ENCODE measurements around the gene DCBLD1. TPM values are rescaled to one million over a fixed set of nuclear protein-coding genes. Genes with fewer than 3 reads are reported as not detected.
"Not testable (repeated sequence)": the region's sequence is repeated elsewhere in the genome, so short reads cannot be mapped to it uniquely, and the experiment has no call there.

Gene DCBLD1
- total and polyA plus RNA-seq, 2 experiments from 2014 or later: 3.5 to 16.5 TPM

- H3K9me3 ChIP-seq (ENCODE audit: low read depth): no peaks in the 10 kb centered on the region
- TF ChIP-seq, protein P1, sequence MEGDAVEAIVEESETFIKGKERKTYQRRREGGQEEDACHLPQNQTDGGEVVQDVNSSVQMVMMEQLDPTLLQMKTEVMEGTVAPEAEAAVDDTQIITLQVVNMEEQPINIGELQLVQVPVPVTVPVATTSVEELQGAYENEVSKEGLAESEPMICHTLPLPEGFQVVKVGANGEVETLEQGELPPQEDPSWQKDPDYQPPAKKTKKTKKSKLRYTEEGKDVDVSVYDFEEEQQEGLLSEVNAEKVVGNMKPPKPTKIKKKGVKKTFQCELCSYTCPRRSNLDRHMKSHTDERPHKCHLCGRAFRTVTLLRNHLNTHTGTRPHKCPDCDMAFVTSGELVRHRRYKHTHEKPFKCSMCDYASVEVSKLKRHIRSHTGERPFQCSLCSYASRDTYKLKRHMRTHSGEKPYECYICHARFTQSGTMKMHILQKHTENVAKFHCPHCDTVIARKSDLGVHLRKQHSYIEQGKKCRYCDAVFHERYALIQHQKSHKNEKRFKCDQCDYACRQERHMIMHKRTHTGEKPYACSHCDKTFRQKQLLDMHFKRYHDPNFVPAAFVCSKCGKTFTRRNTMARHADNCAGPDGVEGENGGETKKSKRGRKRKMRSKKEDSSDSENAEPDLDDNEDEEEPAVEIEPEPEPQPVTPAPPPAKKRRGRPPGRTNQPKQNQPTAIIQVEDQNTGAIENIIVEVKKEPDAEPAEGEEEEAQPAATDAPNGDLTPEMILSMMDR (IDR thresholded peaks at IDR 0.05; ENCODE audit: low read depth, low read length): no peak
- no peak for DNase-seq (ENCODE audit: low read depth in 1 of 2, low spot score in 1 of 2)
- no peaks in the 10 kb centered on the region for H3K4me1 ChIP-seq (ENCODE audit: low read depth)
- H3K36me3 ChIP-seq: no peaks in the 10 kb centered on the region
- no peak overlapping the region for H3K4me3 ChIP-seq
- peaks cover 2% of the 10 kb centered on the region for H3K27me3 ChIP-seq
- H3K27ac ChIP-seq: no peak overlapping the region
These were observed 14.6 kb upstream of the DCBLD1 start for GRCh38 chr6:117467876-117468275.

DNA sequence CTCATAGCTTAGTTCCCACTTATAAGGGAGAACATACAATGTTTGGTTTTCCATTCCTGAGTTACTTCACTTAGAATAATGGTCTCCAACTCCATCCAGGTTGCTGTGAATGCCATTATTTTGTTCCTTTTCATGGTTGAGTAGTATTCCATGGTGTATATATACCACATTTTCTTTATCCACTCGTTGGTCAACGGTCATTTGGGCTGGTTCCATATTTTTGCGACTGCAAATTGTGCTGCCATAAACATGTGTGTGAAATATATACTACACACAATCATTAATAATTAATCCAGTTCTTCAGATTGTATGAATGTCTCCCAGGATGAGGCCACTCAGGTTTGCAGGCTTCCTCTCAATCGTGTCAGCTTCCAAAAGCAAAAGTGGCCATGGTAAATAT lies 13.9 kb upstream of the DCBLD1 start:
- not testable (repeated sequence) for H3K27ac ChIP-seq; H3K4me3 ChIP-seq; H3K36me3 ChIP-seq; H3K4me1 ChIP-seq (ENCODE audit: low read depth); H3K27me3 ChIP-seq; H3K9me3 ChIP-seq (ENCODE audit: low read depth); DNase-seq (ENCODE audit: low read depth in 1 of 2, low spot score in 1 of 2)

- peaks cover 2% of the 10 kb centered on the region for H3K27me3 ChIP-seq
- H3K27ac ChIP-seq: no peak overlapping the region
- H3K9me3 ChIP-seq (ENCODE audit: low read depth): no peaks in the 10 kb centered on the region
- TF ChIP-seq, protein P1 (IDR thresholded peaks at IDR 0.05; ENCODE audit: low read depth, low read length): no peak
- no peaks in the 10 kb centered on the region for H3K36me3 ChIP-seq
- H3K4me3 ChIP-seq: no peak overlapping the region
- no peak for DNase-seq (ENCODE audit: low read depth in 1 of 2, low spot score in 1 of 2)
- no peaks in the 10 kb centered on the region for H3K4me1 ChIP-seq (ENCODE audit: low read depth)
These were observed 13.1 kb upstream of the DCBLD1 start for GRCh38 chr6:117469356-117469755.

GRCh38 chr6:117469791-117470190 lies 12.7 kb upstream of the DCBLD1 start:
- Histone ChIP-seq H3K9me3 (ENCODE audit: low read depth) (no peaks in the 10 kb centered on the region), H3K36me3 (no peaks in the 10 kb centered on the region), H3K27me3 (peaks cover 2% of the 10 kb centered on the region), H3K4me1 (ENCODE audit: low read depth) (no peaks in the 10 kb centered on the region), H3K4me3 (no peak overlapping the region), H3K27ac (no peak overlapping the region)
- no peak for DNase-seq (ENCODE audit: low read depth in 1 of 2, low spot score in 1 of 2)
- TF ChIP-seq, protein P1 (IDR thresholded peaks at IDR 0.05; ENCODE audit: low read depth, low read length): no peak

- Histone ChIP-seq H3K27me3 (no peaks in the 10 kb centered on the region), H3K36me3 (no peaks in the 10 kb centered on the region), H3K4me3 (no peak overlapping the region), H3K4me1 (ENCODE audit: low read depth) (no peaks in the 10 kb centered on the region), H3K9me3 (ENCODE audit: low read depth) (no peaks in the 10 kb centered on the region), H3K27ac (no peak overlapping the region)
- TF ChIP-seq, protein P1 (IDR thresholded peaks at IDR 0.05; ENCODE audit: low read depth, low read length): no peak
- DNase-seq (ENCODE audit: low read depth in 1 of 2, low spot score in 1 of 2): no peak
These were observed 9.8 kb upstream of the DCBLD1 start for GRCh38 chr6:117472667-117473066.

GRCh38 chr6:117473401-117473800 lies 9.1 kb upstream of the DCBLD1 start:
- TF ChIP-seq, protein P1 (IDR thresholded peaks at IDR 0.05; ENCODE audit: low read depth, low read length): no peak
- H3K27me3 ChIP-seq: no peaks in the 10 kb centered on the region
- peak in 1 of 2 donors; percentile 56 for DNase-seq (ENCODE audit: low read depth in 1 of 2, low spot score in 1 of 2)
- no peak overlapping the region for H3K4me3 ChIP-seq
- no peak overlapping the region for H3K27ac ChIP-seq
- no peaks in the 10 kb centered on the region for H3K36me3 ChIP-seq
- H3K4me1 ChIP-seq (ENCODE audit: low read depth): peaks cover 7% of the 10 kb centered on the region
- H3K9me3 ChIP-seq (ENCODE audit: low read depth): no peaks in the 10 kb centered on the region
